ENCODE results near the gene PHLPP1.

Gene PHLPP1

GRCh38 chr18:62797329-62797728 lies 82.0 kb downstream of the PHLPP1 start:
- H3K27me3 ChIP-seq (ENCODE audit: control insufficient read depth in 1 of 2, insufficient read depth in 1 of 2, low read length in 2 of 2): no peaks in the 10 kb centered on the region

GRCh38 chr18:62799977-62800376 lies 84.6 kb downstream of the PHLPP1 start:
- Histone ChIP-seq H3K36me3 (ENCODE audit: control insufficient read depth in 1 of 2, insufficient read depth in 2 of 2, low read depth in 1 of 2, low read length in 2 of 2) (no peaks in the 10 kb centered on the region), H3K4me2 (ENCODE audit: low read length, poor library complexity, severe bottlenecking) (no peak overlapping the region), H3K27ac (ENCODE audit: low read length, poor library complexity, severe bottlenecking) (no peak overlapping the region), H2BK15ac (ENCODE audit: low read depth, poor library complexity, severe bottlenecking) (peak overlapping the region; percentile 60), H2AK5ac (ENCODE audit: low read length, severe bottlenecking) (peak overlapping the region; percentile 64), H3K4ac (ENCODE audit: low read depth in 1 of 2, low read length in 2 of 2) (peak overlapping the region in 1 of 2 experiments; percentile 41), H3K79me1 (replicated peaks; ENCODE audit: low read length, poor library complexity, severe bottlenecking) (peaks cover 14% of the 10 kb centered on the region), H3K4me1 (ENCODE audit: control insufficient read depth, insufficient read depth, low read depth, low read length) (peaks cover 3% of the 10 kb centered on the region), H3K9ac (ENCODE audit: low read length) (no peak overlapping the region), H3K27me3 (ENCODE audit: control insufficient read depth in 1 of 2, insufficient read depth in 1 of 2, low read length in 2 of 2) (no peaks in the 10 kb centered on the region), H3K9me3 (ENCODE audit: control insufficient read depth, low read length) (no peaks in the 10 kb centered on the region), H2AFZ (ENCODE audit: low read depth, low read length) (no peak overlapping the region), H3K23ac (ENCODE audit: low read length in 2 of 2) (no peak overlapping the region), H4K8ac (ENCODE audit: low read length) (no peak overlapping the region), H3K18ac (ENCODE audit: low read depth in 1 of 2, low read length in 2 of 2) (no peak overlapping the region), H2BK12ac (ENCODE audit: low read length in 2 of 2) (no peak overlapping the region), H3K14ac (ENCODE audit: low read length in 2 of 2) (peak overlapping the region in 1 of 2 experiments; percentile 48), H3K4me3 (ENCODE audit: insufficient read depth in 1 of 2, low read depth in 1 of 2, low read length in 2 of 2) (no peak overlapping the region), H2BK120ac (ENCODE audit: low read depth, low read length) (no peak overlapping the region), H2BK5ac (ENCODE audit: low read depth, low read length, poor library complexity, severe bottlenecking) (no peak overlapping the region), H4K91ac (ENCODE audit: low read length) (no peak overlapping the region)
- no peak for DNase-seq
- WGBS: 58% methylated on average over 4 of the region's 6 CpGs

More at GRCh38 chr18:62797329-62797728, 82.0 kb downstream of the PHLPP1 start:
- no peak overlapping the region for H3K18ac ChIP-seq (ENCODE audit: low read depth in 1 of 2, low read length in 2 of 2)
- H2BK15ac ChIP-seq (ENCODE audit: low read depth, poor library complexity, severe bottlenecking): no peak overlapping the region
- H2BK120ac ChIP-seq (ENCODE audit: low read depth, low read length): no peak overlapping the region
- H3K4ac ChIP-seq (ENCODE audit: low read depth in 1 of 2, low read length in 2 of 2): no peak overlapping the region
- H3K9me3 ChIP-seq (ENCODE audit: control insufficient read depth, low read length): no peaks in the 10 kb centered on the region
- no peak overlapping the region for H4K91ac ChIP-seq (ENCODE audit: low read length)
- H3K9ac ChIP-seq (ENCODE audit: low read length): no peak overlapping the region
- no peak overlapping the region for H3K27ac ChIP-seq (ENCODE audit: low read length, poor library complexity, severe bottlenecking)
- no peak overlapping the region for H3K14ac ChIP-seq (ENCODE audit: low read length in 2 of 2)
- peaks cover 3% of the 10 kb centered on the region for H3K4me1 ChIP-seq (ENCODE audit: control insufficient read depth, insufficient read depth, low read depth, low read length)
- H3K4me3 ChIP-seq (ENCODE audit: insufficient read depth in 1 of 2, low read depth in 1 of 2, low read length in 2 of 2): no peak overlapping the region
- 97% methylated on average over 2 of the region's 3 CpGs for WGBS
- peaks cover 12% of the 10 kb centered on the region for H3K79me1 ChIP-seq (replicated peaks; ENCODE audit: low read length, poor library complexity, severe bottlenecking)
- no peak overlapping the region for H4K8ac ChIP-seq (ENCODE audit: low read length)
- H3K4me2 ChIP-seq (ENCODE audit: low read length, poor library complexity, severe bottlenecking): no peak overlapping the region
- no peaks in the 10 kb centered on the region for H3K36me3 ChIP-seq (ENCODE audit: control insufficient read depth in 1 of 2, insufficient read depth in 2 of 2, low read depth in 1 of 2, low read length in 2 of 2)
- no peak overlapping the region for H2BK12ac ChIP-seq (ENCODE audit: low read length in 2 of 2)
- H2AK5ac ChIP-seq (ENCODE audit: low read length, severe bottlenecking): no peak overlapping the region
- no peak overlapping the region for H3K23ac ChIP-seq (ENCODE audit: low read length in 2 of 2)
- no peak for DNase-seq
- H2BK5ac ChIP-seq (ENCODE audit: low read depth, low read length, poor library complexity, severe bottlenecking): no peak overlapping the region
- no peak overlapping the region for H2AFZ ChIP-seq (ENCODE audit: low read depth, low read length)

GRCh38 chr18:62802523-62802922 lies 87.2 kb downstream of the PHLPP1 start:
- Histone ChIP-seq H2BK120ac (ENCODE audit: low read depth, low read length) (no peak overlapping the region), H3K23ac (ENCODE audit: low read length in 2 of 2) (no peak overlapping the region), H2AFZ (ENCODE audit: low read depth, low read length) (no peak overlapping the region), H3K4ac (ENCODE audit: low read depth in 1 of 2, low read length in 2 of 2) (no peak overlapping the region), H3K36me3 (ENCODE audit: control insufficient read depth in 1 of 2, insufficient read depth in 2 of 2, low read depth in 1 of 2, low read length in 2 of 2) (no peaks in the 10 kb centered on the region), H4K8ac (ENCODE audit: low read length) (no peak overlapping the region), H3K18ac (ENCODE audit: low read depth in 1 of 2, low read length in 2 of 2) (no peak overlapping the region), H2AK5ac (ENCODE audit: low read length, severe bottlenecking) (no peak overlapping the region), H3K14ac (ENCODE audit: low read length in 2 of 2) (no peak overlapping the region), H2BK12ac (ENCODE audit: low read length in 2 of 2) (no peak overlapping the region), H3K27me3 (ENCODE audit: control insufficient read depth in 1 of 2, insufficient read depth in 1 of 2, low read length in 2 of 2) (no peaks in the 10 kb centered on the region), H3K4me3 (ENCODE audit: insufficient read depth in 1 of 2, low read depth in 1 of 2, low read length in 2 of 2) (no peak overlapping the region), H4K91ac (ENCODE audit: low read length) (no peak overlapping the region), H3K4me2 (ENCODE audit: low read length, poor library complexity, severe bottlenecking) (no peak overlapping the region), H3K79me1 (replicated peaks; ENCODE audit: low read length, poor library complexity, severe bottlenecking) (peaks cover 14% of the 10 kb centered on the region), H3K9me3 (ENCODE audit: control insufficient read depth, low read length) (no peaks in the 10 kb centered on the region), H3K27ac (ENCODE audit: low read length, poor library complexity, severe bottlenecking) (no peak overlapping the region), H3K4me1 (ENCODE audit: control insufficient read depth, insufficient read depth, low read depth, low read length) (peaks cover 3% of the 10 kb centered on the region), H3K9ac (ENCODE audit: low read length) (no peak overlapping the region), H2BK5ac (ENCODE audit: low read depth, low read length, poor library complexity, severe bottlenecking) (no peak overlapping the region), H2BK15ac (ENCODE audit: low read depth, poor library complexity, severe bottlenecking) (no peak overlapping the region)
- WGBS: 93% methylated on average over 3 of the region's 3 CpGs
- no peak for DNase-seq

DNA sequence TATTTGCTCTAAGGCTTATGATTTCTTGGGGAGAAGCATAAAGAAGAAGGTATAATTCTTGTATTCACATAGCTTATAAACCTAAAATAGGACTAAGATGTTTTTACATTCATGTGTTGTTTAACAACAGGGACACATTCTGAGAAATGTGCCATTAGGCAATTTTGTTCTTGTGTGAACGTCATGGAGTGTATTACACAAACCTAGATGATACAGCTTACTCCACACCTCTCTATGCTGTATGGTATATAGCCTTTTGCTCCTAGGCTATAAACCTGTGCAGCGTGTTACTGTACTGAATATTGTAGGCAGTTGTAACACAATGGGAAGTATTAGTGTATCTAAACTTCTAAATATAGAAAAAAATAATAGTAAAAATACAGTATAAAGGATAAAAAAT lies 92.1 kb downstream of the PHLPP1 start:
- no peak overlapping the region for H3K14ac ChIP-seq (ENCODE audit: low read length in 2 of 2)
- H3K27me3 ChIP-seq (ENCODE audit: control insufficient read depth in 1 of 2, insufficient read depth in 1 of 2, low read length in 2 of 2): no peaks in the 10 kb centered on the region
- H3K4me1 ChIP-seq (ENCODE audit: control insufficient read depth, insufficient read depth, low read depth, low read length): peaks cover 1% of the 10 kb centered on the region
- H2AFZ ChIP-seq (ENCODE audit: low read depth, low read length): no peak overlapping the region
- H3K23ac ChIP-seq (ENCODE audit: low read length in 2 of 2): no peak overlapping the region
- no peak overlapping the region for H3K4ac ChIP-seq (ENCODE audit: low read depth in 1 of 2, low read length in 2 of 2)
- no peak overlapping the region for H4K91ac ChIP-seq (ENCODE audit: low read length)
- H3K9ac ChIP-seq (ENCODE audit: low read length): no peak overlapping the region
- H2BK120ac ChIP-seq (ENCODE audit: low read depth, low read length): no peak overlapping the region
- H3K4me2 ChIP-seq (ENCODE audit: low read length, poor library complexity, severe bottlenecking): no peak overlapping the region
- H3K4me3 ChIP-seq (ENCODE audit: insufficient read depth in 1 of 2, low read depth in 1 of 2, low read length in 2 of 2): no peak overlapping the region
- no peak overlapping the region for H2BK12ac ChIP-seq (ENCODE audit: low read length in 2 of 2)
- H2BK5ac ChIP-seq (ENCODE audit: low read depth, low read length, poor library complexity, severe bottlenecking): no peak overlapping the region
- no peaks in the 10 kb centered on the region for H3K9me3 ChIP-seq (ENCODE audit: control insufficient read depth, low read length)
- H3K27ac ChIP-seq (ENCODE audit: low read length, poor library complexity, severe bottlenecking): no peak overlapping the region
- H3K18ac ChIP-seq (ENCODE audit: low read depth in 1 of 2, low read length in 2 of 2): no peak overlapping the region
- H3K79me1 ChIP-seq (replicated peaks; ENCODE audit: low read length, poor library complexity, severe bottlenecking): peaks cover 11% of the 10 kb centered on the region
- H2AK5ac ChIP-seq (ENCODE audit: low read length, severe bottlenecking): no peak overlapping the region
- no peak overlapping the region for H4K8ac ChIP-seq (ENCODE audit: low read length)
- H2BK15ac ChIP-seq (ENCODE audit: low read depth, poor library complexity, severe bottlenecking): no peak overlapping the region
- H3K36me3 ChIP-seq (ENCODE audit: control insufficient read depth in 1 of 2, insufficient read depth in 2 of 2, low read depth in 1 of 2, low read length in 2 of 2): no peaks in the 10 kb centered on the region
- no peak for DNase-seq
- WGBS: no CpG with 5 or more reads among the region's 2 CpGs
